ENCODE results near the gene ROCK2.

The ROCK2 gene

DNA sequence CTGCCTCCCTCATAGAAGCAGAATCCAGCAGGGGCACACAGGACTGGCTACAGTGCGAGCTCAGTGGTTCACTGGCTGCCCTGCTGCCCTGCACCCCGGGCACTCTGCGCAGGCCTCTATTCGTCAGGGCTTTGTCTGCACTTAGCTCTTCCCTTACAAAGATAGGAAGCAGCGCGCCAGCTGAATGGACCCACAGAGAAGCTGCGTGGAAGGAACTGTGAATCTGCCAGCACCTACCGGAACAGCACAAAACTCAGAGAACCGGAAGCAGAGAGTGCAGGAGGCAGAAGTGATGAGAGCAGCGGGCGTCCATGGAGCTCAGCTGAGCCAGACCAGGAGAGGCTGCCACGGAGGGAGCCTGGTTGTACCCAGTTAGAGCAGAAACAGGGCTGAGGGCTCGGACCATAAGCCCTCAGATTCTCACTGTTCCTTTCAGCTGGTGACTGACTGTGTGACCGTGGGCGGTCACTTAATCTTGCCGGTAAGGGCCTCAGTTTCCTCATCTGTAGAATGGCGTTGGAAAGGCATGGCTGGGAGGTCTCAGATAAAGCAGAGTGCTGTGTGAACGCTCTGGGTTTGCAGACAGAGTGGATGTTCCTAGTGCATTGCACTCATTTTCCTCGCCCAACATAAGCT is 212.3 kb downstream of the ROCK2 start:
- TF ChIP-seq EP300 (IDR thresholded peaks at IDR 0.05; ENCODE audit: borderline replicate concordance), result 0 out of 2 replicates have a peak, but pooled peaks have one; percentile 4
- no peak for TF ChIP-seq CEBPB (IDR thresholded peaks at IDR 0.05)

DNA sequence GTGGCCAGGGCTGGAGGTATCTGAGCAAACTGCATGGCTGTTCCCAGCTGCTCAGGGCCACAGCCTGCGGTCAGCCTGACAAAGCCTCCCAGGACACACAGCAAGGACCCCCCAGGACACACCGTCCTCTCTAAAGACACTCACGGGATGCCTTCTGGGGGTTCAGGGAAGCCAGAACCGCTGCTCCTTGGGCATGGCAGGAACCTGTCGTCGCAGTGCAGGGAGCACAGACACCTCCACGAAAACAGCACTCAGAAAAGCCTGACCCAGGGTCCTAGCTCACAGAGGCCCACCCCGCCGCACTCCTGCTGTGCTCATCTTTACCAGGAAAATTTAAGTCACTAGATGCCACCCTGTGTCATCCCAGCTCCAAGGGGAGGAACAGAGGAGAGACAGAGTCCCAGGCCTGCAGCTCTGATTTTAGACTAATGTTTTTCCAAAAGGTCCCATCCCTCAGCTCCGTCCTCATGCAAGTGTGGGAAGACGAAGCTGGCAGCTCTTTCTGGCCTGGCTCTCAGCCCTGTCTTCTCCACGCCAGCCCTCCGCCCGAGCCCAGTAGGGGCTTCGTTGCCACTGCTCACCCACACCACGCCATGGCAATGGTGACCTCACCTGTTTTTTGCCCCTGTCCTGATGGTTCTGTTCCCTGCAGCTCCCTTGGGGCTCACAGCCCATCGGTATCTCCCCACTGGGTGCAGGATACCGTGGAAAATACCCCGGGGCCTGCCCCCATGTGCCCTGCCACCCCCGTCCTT is 213.1 kb downstream of the ROCK2 start:
- TF ChIP-seq ZBTB7A (IDR thresholded peaks at IDR 0.05; ENCODE audit: low read depth) (no peak), RAD21 (IDR thresholded peaks at IDR 0.05; ENCODE audit: low read depth) (no peak), YY1 (IDR thresholded peaks at IDR 0.05; ENCODE audit: low read depth) (no peak), TCF12 (IDR thresholded peaks at IDR 0.05; ENCODE audit: low read depth) (no peak), EGR1 (IDR thresholded peaks at IDR 0.05) (no peak), TAF1 (IDR thresholded peaks at IDR 0.05; ENCODE audit: low read depth) (no peak), TEAD4 (IDR thresholded peaks at IDR 0.05) (no peak), CEBPB (IDR thresholded peaks at IDR 0.05) (no peak), NFIC (IDR thresholded peaks at IDR 0.05) (no peak), FOXM1 (IDR thresholded peaks at IDR 0.05; ENCODE audit: borderline replicate concordance, low read depth) (no peak), CREB1 (IDR thresholded peaks at IDR 0.05; ENCODE audit: low read depth) (no peak), EP300 (IDR thresholded peaks at IDR 0.05; ENCODE audit: borderline replicate concordance) (no peak)
- TF ChIP-seq, protein P1, sequence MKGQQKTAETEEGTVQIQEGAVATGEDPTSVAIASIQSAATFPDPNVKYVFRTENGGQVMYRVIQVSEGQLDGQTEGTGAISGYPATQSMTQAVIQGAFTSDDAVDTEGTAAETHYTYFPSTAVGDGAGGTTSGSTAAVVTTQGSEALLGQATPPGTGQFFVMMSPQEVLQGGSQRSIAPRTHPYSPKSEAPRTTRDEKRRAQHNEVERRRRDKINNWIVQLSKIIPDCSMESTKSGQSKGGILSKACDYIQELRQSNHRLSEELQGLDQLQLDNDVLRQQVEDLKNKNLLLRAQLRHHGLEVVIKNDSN (IDR thresholded peaks at IDR 0.05), result no peak
- TF ChIP-seq, protein P2, sequence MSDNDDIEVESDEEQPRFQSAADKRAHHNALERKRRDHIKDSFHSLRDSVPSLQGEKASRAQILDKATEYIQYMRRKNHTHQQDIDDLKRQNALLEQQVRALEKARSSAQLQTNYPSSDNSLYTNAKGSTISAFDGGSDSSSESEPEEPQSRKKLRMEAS (IDR thresholded peaks at IDR 0.05), result no peak
- TF ChIP-seq, protein P3, sequence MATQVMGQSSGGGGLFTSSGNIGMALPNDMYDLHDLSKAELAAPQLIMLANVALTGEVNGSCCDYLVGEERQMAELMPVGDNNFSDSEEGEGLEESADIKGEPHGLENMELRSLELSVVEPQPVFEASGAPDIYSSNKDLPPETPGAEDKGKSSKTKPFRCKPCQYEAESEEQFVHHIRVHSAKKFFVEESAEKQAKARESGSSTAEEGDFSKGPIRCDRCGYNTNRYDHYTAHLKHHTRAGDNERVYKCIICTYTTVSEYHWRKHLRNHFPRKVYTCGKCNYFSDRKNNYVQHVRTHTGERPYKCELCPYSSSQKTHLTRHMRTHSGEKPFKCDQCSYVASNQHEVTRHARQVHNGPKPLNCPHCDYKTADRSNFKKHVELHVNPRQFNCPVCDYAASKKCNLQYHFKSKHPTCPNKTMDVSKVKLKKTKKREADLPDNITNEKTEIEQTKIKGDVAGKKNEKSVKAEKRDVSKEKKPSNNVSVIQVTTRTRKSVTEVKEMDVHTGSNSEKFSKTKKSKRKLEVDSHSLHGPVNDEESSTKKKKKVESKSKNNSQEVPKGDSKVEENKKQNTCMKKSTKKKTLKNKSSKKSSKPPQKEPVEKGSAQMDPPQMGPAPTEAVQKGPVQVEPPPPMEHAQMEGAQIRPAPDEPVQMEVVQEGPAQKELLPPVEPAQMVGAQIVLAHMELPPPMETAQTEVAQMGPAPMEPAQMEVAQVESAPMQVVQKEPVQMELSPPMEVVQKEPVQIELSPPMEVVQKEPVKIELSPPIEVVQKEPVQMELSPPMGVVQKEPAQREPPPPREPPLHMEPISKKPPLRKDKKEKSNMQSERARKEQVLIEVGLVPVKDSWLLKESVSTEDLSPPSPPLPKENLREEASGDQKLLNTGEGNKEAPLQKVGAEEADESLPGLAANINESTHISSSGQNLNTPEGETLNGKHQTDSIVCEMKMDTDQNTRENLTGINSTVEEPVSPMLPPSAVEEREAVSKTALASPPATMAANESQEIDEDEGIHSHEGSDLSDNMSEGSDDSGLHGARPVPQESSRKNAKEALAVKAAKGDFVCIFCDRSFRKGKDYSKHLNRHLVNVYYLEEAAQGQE (IDR thresholded peaks at IDR 0.05; ENCODE audit: low read depth), result no peak

Measured in Ishikawa (cell line).